HAP-1 (cell line): ENCODE measurements around the gene XDH.

Experiments
- DNase-seq, 2 experiments: peaks; one replicate each; pipeline ENCODE4 v3.0.0-alpha.2; 2016 to 2020; ENCODE audit warnings: low spot score in 2 of 2
- H3K27me3 ChIP-seq: fragments of 250-450 bp; sonication (Bioruptor Pico); 2 replicates; pipeline ENCODE4 v1.5.1; 2020; ENCODE audit warnings: low read depth, mild to moderate bottlenecking, moderate library complexity
- H3K36me3 ChIP-seq: fragments of 250-450 bp; sonication (Bioruptor Pico); replicated peaks from 2 replicates; pipeline ENCODE4 v1.5.1; 2020; ENCODE audit warnings: mild to moderate bottlenecking
- H3K4me1 ChIP-seq: fragments of 250-450 bp; sonication (Bioruptor Pico); 2 replicates; pipeline ENCODE4 v1.5.1; 2020; ENCODE audit warnings: mild to moderate bottlenecking
- H3K4me3 ChIP-seq: fragments of 250-450 bp; sonication (Bioruptor Pico); 2 replicates; pipeline ENCODE4 v1.5.1; 2020; ENCODE audit warnings: mild to moderate bottlenecking, moderate library complexity
- H3K9me3 ChIP-seq: fragments of 250-450 bp; sonication (Bioruptor Pico); 2 replicates; pipeline ENCODE4 v1.5.1; 2020; ENCODE audit warnings: mild to moderate bottlenecking, moderate library complexity
- in situ Hi-C: fragments of 300-500 bp; cut with MboI; formaldehyde crosslinking; loops from 3 replicates; pipeline ENCODE4 v1.14.3; 2020; ENCODE audit warnings: low sequenced_read_pairs, inconsistent platforms, mixed read lengths

The XDH gene

GRCh38 chr2:31296641-31297287, 117.8 kb downstream of the XDH start:
- DNase-seq, result no peak
- H3K27me3 ChIP-seq, result no peaks in the 10 kb centered on the region
- no peak overlapping the region for H3K4me3 ChIP-seq
- H3K4me1 ChIP-seq, result no peaks in the 10 kb centered on the region
- no peaks in the 10 kb centered on the region for H3K36me3 ChIP-seq
- in situ Hi-C loops, result no loop called here
- no peaks in the 10 kb centered on the region for H3K9me3 ChIP-seq

- no peak for DNase-seq
- H3K27me3 ChIP-seq, result no peaks in the 10 kb centered on the region
- in situ Hi-C loops, result no loop called here
- no peaks in the 10 kb centered on the region for H3K9me3 ChIP-seq
- no peaks in the 10 kb centered on the region for H3K4me1 ChIP-seq
- H3K36me3 ChIP-seq, result no peaks in the 10 kb centered on the region
- no peak overlapping the region for H3K4me3 ChIP-seq
Measured at GRCh38 chr2:31294196-31294595, 120.3 kb downstream of the XDH start.

GRCh38 chr2:31287654-31288053, 126.9 kb downstream of the XDH start:
- no peak for DNase-seq
- no peaks in the 10 kb centered on the region for H3K9me3 ChIP-seq
- in situ Hi-C loops, result no loop called here
- H3K27me3 ChIP-seq, result no peaks in the 10 kb centered on the region
- no peak overlapping the region for H3K4me3 ChIP-seq
- no peaks in the 10 kb centered on the region for H3K36me3 ChIP-seq
- no peaks in the 10 kb centered on the region for H3K4me1 ChIP-seq

GRCh38 chr2:31286961-31287550, 127.5 kb downstream of the XDH start:
- Histone ChIP-seq H3K4me1 (no peaks in the 10 kb centered on the region), H3K4me3 (no peak overlapping the region), H3K36me3 (no peaks in the 10 kb centered on the region), H3K9me3 (no peaks in the 10 kb centered on the region), H3K27me3 (no peaks in the 10 kb centered on the region)
- no peak for DNase-seq
- in situ Hi-C loops, result no loop called here

GRCh38 chr2:31286230-31286629, 128.3 kb downstream of the XDH start:
- H3K36me3 ChIP-seq, result no peaks in the 10 kb centered on the region
- H3K27me3 ChIP-seq, result no peaks in the 10 kb centered on the region
- no peak overlapping the region for H3K4me3 ChIP-seq
- DNase-seq, result no peak
- H3K4me1 ChIP-seq, result no peaks in the 10 kb centered on the region
- no peaks in the 10 kb centered on the region for H3K9me3 ChIP-seq
- in situ Hi-C loops, result no loop called here
